ENCODE data around the gene SLCO2A1. TPM values are rescaled to one million over a fixed set of nuclear protein-coding genes. Genes with fewer than 3 reads are reported as not detected.

Gene SLCO2A1
- total and polyA plus RNA-seq, 8 donors, result 1.9 to 121 (median 8.8) TPM

DNA sequence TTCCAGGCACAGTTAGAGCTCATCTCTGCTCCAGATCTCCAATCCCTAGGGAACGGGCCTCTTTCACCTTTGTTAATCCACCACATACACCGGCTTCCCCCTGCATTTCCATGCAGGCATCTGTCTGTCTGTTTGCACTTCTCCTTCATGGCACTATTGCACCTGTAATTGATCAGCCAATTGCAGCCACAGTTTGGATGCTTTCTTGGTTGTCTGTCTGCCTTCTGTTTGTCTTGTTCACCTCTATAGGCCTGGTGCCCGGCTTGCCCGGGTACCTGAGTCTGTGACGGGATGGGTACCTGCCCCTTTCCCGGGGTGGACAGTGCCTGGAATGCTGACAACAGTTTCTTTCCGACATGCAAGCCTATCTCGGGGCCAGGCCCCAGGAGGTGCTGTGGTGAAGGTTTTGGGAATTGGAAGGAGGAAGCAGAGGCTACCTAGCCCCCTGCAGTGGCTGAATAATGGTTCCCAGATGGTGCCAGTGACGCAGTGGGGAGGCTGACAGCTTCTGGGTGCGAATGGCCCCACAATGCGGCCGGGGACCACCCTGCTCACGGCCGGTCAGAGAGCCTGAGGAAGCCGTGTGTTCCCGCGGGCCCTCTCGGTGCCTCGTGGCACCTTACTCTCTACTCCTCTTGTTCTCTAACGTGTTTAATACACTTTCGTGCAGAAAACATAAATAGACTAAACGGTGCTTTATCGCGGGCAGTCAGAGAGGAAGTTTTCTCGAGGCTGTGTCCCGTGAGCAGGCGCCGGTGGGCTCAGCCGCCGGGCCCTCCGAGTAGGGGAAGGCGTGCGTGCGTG is 102.8 kb downstream of the SLCO2A1 start:
- no peak for DNase-seq
- intact Hi-C loops (cut with DNase I; ENCODE audit: low total_unique reads), result loop anchor here (5.0 kb wide), 1 partner anchor 105 kb away; no protein-coding TSS in a partner anchor
- WGBS, 5 donors, result 19 to 46% (median 23%) methylated on average over 11 to 34 of the region's 34 CpGs
- Histone ChIP-seq H3K36me3 (no peaks in the 10 kb centered on the region), H3K4me3 (peak overlapping the region; percentile 53 to 69 (median 58)), H3K27me3 (peaks cover 0 to 12% (median 0%) of the 10 kb centered on the region in 3 donors), H3K27ac (peak overlapping the region in 2 of 5 donors; percentile 35 to 62), H3K4me1 (peaks cover 0 to 15% (median 9%) of the 10 kb centered on the region in 4 donors), H3K9me3 (no peaks in the 10 kb centered on the region)
- TF ChIP-seq POLR2AphosphoS5 (IDR thresholded peaks at IDR 0.05) (no peak), POLR2A (IDR thresholded peaks at IDR 0.05) (no peak), CTCF (IDR thresholded peaks at IDR 0.05) (no peak), EP300 (IDR thresholded peaks at IDR 0.05) (no peak)

- no peaks in the 10 kb centered on the region for H3K9me3 ChIP-seq
- 93 to 98% (median 95%) methylated on average over 10 of the region's 10 CpGs for WGBS, 5 donors
- H3K4me3 ChIP-seq, result no peak overlapping the region
- no peak overlapping the region for H3K27ac ChIP-seq
- TF ChIP-seq EP300 (IDR thresholded peaks at IDR 0.05) (no peak), POLR2AphosphoS5 (IDR thresholded peaks at IDR 0.05) (no peak), POLR2A (IDR thresholded peaks at IDR 0.05) (no peak), CTCF (IDR thresholded peaks at IDR 0.05) (no peak)
- intact Hi-C loops (cut with DNase I; ENCODE audit: low total_unique reads), result loop anchor here (5.0 kb wide), 1 partner anchor 104 kb away; no protein-coding TSS in a partner anchor
- H3K27me3 ChIP-seq, result peaks cover 0 to 12% (median 0%) of the 10 kb centered on the region in 3 donors
- no peak for DNase-seq
- peaks cover 0 to 15% (median 9%) of the 10 kb centered on the region in 4 donors for H3K4me1 ChIP-seq
- H3K36me3 ChIP-seq, result no peaks in the 10 kb centered on the region
Observed at GRCh38 chr3:133925960-133926735, 103.6 kb downstream of the SLCO2A1 start.

- WGBS, 5 donors, result 73 to 78% (median 76%) methylated on average over 4 of the region's 4 CpGs
- intact Hi-C loops (cut with DNase I; ENCODE audit: low total_unique reads), result no loop called here
Observed at GRCh38 chr3:133924041-133924440, 105.7 kb downstream of the SLCO2A1 start.

More at GRCh38 chr3:133924041-133924440, 105.7 kb downstream of the SLCO2A1 start:
- no peak for DNase-seq
- peaks cover 0 to 15% (median 9%) of the 10 kb centered on the region in 4 donors for H3K4me1 ChIP-seq
- no peaks in the 10 kb centered on the region for H3K9me3 ChIP-seq
- TF ChIP-seq CTCF (IDR thresholded peaks at IDR 0.05) (no peak), EP300 (IDR thresholded peaks at IDR 0.05) (no peak), POLR2AphosphoS5 (IDR thresholded peaks at IDR 0.05) (no peak), POLR2A (IDR thresholded peaks at IDR 0.05) (no peak)
- H3K27me3 ChIP-seq, result peaks cover 0 to 10% (median 0%) of the 10 kb centered on the region in 3 donors
- H3K36me3 ChIP-seq, result no peaks in the 10 kb centered on the region
- H3K27ac ChIP-seq, result no peak overlapping the region
- H3K4me3 ChIP-seq, result no peak overlapping the region
